ENCODE measurements around the gene CCL13.

CCL13 gene

GRCh38 chr17:34382621-34383124 is 26.4 kb downstream of the CCL13 start:
- Histone ChIP-seq H3K14ac (ENCODE audit: low read length) (no peak overlapping the region), H3K4ac (ENCODE audit: low read length) (no peak overlapping the region), H3K27me3 (ENCODE audit: control insufficient read depth in 3 of 3, insufficient read depth in 3 of 3, low read depth in 1 of 3, low read length in 3 of 3) (no peaks in the 10 kb centered on the region), H3K4me3 (ENCODE audit: low read length in 2 of 2) (no peak overlapping the region), H2BK15ac (ENCODE audit: low read length) (no peak overlapping the region), H2AK5ac (ENCODE audit: low read depth, low read length) (no peak overlapping the region), H2AFZ (ENCODE audit: low read length) (no peak overlapping the region), H4K8ac (ENCODE audit: low read depth, low read length) (no peak overlapping the region), H2BK12ac (ENCODE audit: low read length) (no peak overlapping the region), H3K27ac (replicated peaks; ENCODE audit: low read length) (no peak overlapping the region), H3K36me3 (replicated peaks in 1 of 2; ENCODE audit: control insufficient read depth in 2 of 2, insufficient read depth in 2 of 2, low read length in 2 of 2) (no peaks in the 10 kb centered on the region), H4K91ac (ENCODE audit: low read depth, low read length, poor library complexity) (no peak overlapping the region), H3K9ac (ENCODE audit: low read depth, low read length, poor library complexity) (no peak overlapping the region), H3K9me3 (replicated peaks in 1 of 2; ENCODE audit: control insufficient read depth in 2 of 2, insufficient read depth in 1 of 2, low read depth in 1 of 2, low read length in 2 of 2) (no peaks in the 10 kb centered on the region), H3K23ac (ENCODE audit: low read depth, low read length, poor library complexity) (no peak overlapping the region), H2BK120ac (ENCODE audit: low read depth, low read length) (no peak overlapping the region), H3K18ac (ENCODE audit: low read length) (no peak overlapping the region), H3K4me1 (ENCODE audit: control insufficient read depth in 2 of 2, insufficient read depth in 1 of 2, low read depth in 1 of 2, low read length in 2 of 2) (no peaks in the 10 kb centered on the region), H2BK5ac (ENCODE audit: low read length) (no peak overlapping the region), H3K4me2 (ENCODE audit: insufficient read depth, low read length, poor library complexity, severe bottlenecking) (no peak overlapping the region), H3K79me1 (ENCODE audit: low read depth, low read length) (no peaks in the 10 kb centered on the region)
- DNase-seq (ENCODE audit: low spot score): no peak
- no CpG with 5 or more reads among the region's 7 CpGs for WGBS, 2 donors (ENCODE audit: extremely low coverage in 2 of 2, insufficient read length in 2 of 2, insufficient replicate concordance in 1 of 2)

DNA sequence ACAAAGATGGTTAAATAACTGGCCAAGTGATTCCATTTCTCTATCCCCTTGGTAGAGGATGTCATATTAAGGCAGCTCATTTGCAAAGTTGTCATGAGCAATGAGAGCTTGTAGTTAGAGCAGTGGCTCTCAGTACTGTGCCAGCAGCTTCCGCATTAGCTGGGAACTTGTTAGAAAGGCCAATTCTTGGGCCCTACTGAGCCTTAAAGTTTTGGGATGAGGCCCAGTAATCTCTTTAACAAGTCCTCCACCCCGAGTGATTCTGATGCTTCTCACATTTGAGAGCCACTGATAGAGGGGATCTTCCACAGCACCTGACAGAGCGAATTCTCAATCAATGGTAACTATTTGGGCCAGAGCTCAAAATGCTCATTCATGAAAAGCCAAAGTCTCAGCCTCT is 26.9 kb downstream of the CCL13 start:
- no CpG with 5 or more reads among the region's 3 CpGs for WGBS, 2 donors (ENCODE audit: extremely low coverage in 2 of 2, insufficient read length in 2 of 2, insufficient replicate concordance in 1 of 2)
- Histone ChIP-seq H2BK15ac (ENCODE audit: low read length) (no peak overlapping the region), H2BK5ac (ENCODE audit: low read length) (no peak overlapping the region), H3K27ac (replicated peaks; ENCODE audit: low read length) (no peak overlapping the region), H2AK5ac (ENCODE audit: low read depth, low read length) (no peak overlapping the region), H4K91ac (ENCODE audit: low read depth, low read length, poor library complexity) (no peak overlapping the region), H4K8ac (ENCODE audit: low read depth, low read length) (no peak overlapping the region), H3K4ac (ENCODE audit: low read length) (no peak overlapping the region), H3K4me1 (ENCODE audit: control insufficient read depth in 2 of 2, insufficient read depth in 1 of 2, low read depth in 1 of 2, low read length in 2 of 2) (no peaks in the 10 kb centered on the region), H2BK120ac (ENCODE audit: low read depth, low read length) (no peak overlapping the region), H3K18ac (ENCODE audit: low read length) (no peak overlapping the region), H2AFZ (ENCODE audit: low read length) (no peak overlapping the region), H3K27me3 (ENCODE audit: control insufficient read depth in 3 of 3, insufficient read depth in 3 of 3, low read depth in 1 of 3, low read length in 3 of 3) (no peaks in the 10 kb centered on the region), H3K36me3 (replicated peaks in 1 of 2; ENCODE audit: control insufficient read depth in 2 of 2, insufficient read depth in 2 of 2, low read length in 2 of 2) (no peaks in the 10 kb centered on the region), H3K4me3 (ENCODE audit: low read length in 2 of 2) (no peak overlapping the region), H3K23ac (ENCODE audit: low read depth, low read length, poor library complexity) (no peak overlapping the region), H3K79me1 (ENCODE audit: low read depth, low read length) (no peaks in the 10 kb centered on the region), H3K14ac (ENCODE audit: low read length) (no peak overlapping the region), H3K9ac (ENCODE audit: low read depth, low read length, poor library complexity) (no peak overlapping the region), H3K4me2 (ENCODE audit: insufficient read depth, low read length, poor library complexity, severe bottlenecking) (no peak overlapping the region), H3K9me3 (replicated peaks in 1 of 2; ENCODE audit: control insufficient read depth in 2 of 2, insufficient read depth in 1 of 2, low read depth in 1 of 2, low read length in 2 of 2) (no peaks in the 10 kb centered on the region), H2BK12ac (ENCODE audit: low read length) (no peak overlapping the region)
- no peak for DNase-seq (ENCODE audit: low spot score)

DNA sequence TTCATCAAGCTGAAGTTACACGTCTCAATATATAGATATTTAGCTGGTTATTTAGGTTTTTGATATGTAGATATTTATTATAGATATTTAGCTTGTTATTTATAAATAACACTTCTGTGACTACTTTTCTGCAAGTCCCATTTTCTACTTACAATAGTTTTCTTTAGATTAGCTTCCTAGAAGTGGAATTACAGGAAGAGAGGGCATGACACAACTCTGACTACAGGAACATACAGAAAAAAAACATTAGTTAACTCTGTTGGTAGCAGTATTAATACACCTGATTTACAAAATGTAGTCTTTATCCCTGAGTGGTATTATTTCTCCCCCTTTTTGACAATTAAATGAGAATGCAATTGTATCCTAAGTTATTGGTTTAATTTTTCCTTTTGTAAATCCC is 28.0 kb downstream of the CCL13 start:
- no peak for DNase-seq (ENCODE audit: low spot score)
- no peak overlapping the region for H3K9ac ChIP-seq (ENCODE audit: low read depth, low read length, poor library complexity)
- no peaks in the 10 kb centered on the region for H3K36me3 ChIP-seq (replicated peaks in 1 of 2; ENCODE audit: control insufficient read depth in 2 of 2, insufficient read depth in 2 of 2, low read length in 2 of 2)
- H2AK5ac ChIP-seq (ENCODE audit: low read depth, low read length): no peak overlapping the region
- H3K79me1 ChIP-seq (ENCODE audit: low read depth, low read length): no peaks in the 10 kb centered on the region
- H3K18ac ChIP-seq (ENCODE audit: low read length): no peak overlapping the region
- no peak overlapping the region for H2BK15ac ChIP-seq (ENCODE audit: low read length)
- no peak overlapping the region for H4K91ac ChIP-seq (ENCODE audit: low read depth, low read length, poor library complexity)
- H3K4me1 ChIP-seq (ENCODE audit: control insufficient read depth in 2 of 2, insufficient read depth in 1 of 2, low read depth in 1 of 2, low read length in 2 of 2): no peaks in the 10 kb centered on the region
- no peak overlapping the region for H2BK5ac ChIP-seq (ENCODE audit: low read length)
- H2AFZ ChIP-seq (ENCODE audit: low read length): no peak overlapping the region
- no peaks in the 10 kb centered on the region for H3K9me3 ChIP-seq (replicated peaks in 1 of 2; ENCODE audit: control insufficient read depth in 2 of 2, insufficient read depth in 1 of 2, low read depth in 1 of 2, low read length in 2 of 2)
- no peak overlapping the region for H2BK12ac ChIP-seq (ENCODE audit: low read length)
- H3K27me3 ChIP-seq (ENCODE audit: control insufficient read depth in 3 of 3, insufficient read depth in 3 of 3, low read depth in 1 of 3, low read length in 3 of 3): no peaks in the 10 kb centered on the region
- H3K4me2 ChIP-seq (ENCODE audit: insufficient read depth, low read length, poor library complexity, severe bottlenecking): no peak overlapping the region
- H3K14ac ChIP-seq (ENCODE audit: low read length): no peak overlapping the region
- H3K4ac ChIP-seq (ENCODE audit: low read length): no peak overlapping the region
- no peak overlapping the region for H4K8ac ChIP-seq (ENCODE audit: low read depth, low read length)
- no peak overlapping the region for H3K27ac ChIP-seq (replicated peaks; ENCODE audit: low read length)
- WGBS, 2 donors (ENCODE audit: extremely low coverage in 2 of 2, insufficient read length in 2 of 2, insufficient replicate concordance in 1 of 2): no CpG with 5 or more reads among the region's 1 CpG
- H3K4me3 ChIP-seq (ENCODE audit: low read length in 2 of 2): no peak overlapping the region
- no peak overlapping the region for H3K23ac ChIP-seq (ENCODE audit: low read depth, low read length, poor library complexity)
- H2BK120ac ChIP-seq (ENCODE audit: low read depth, low read length): no peak overlapping the region

- WGBS, 2 donors (ENCODE audit: extremely low coverage in 2 of 2, insufficient read length in 2 of 2, insufficient replicate concordance in 1 of 2): no CpG with 5 or more reads among the region's 9 CpGs
- no peak for DNase-seq (ENCODE audit: low spot score)
Measured at GRCh38 chr17:34384822-34385605, 28.7 kb downstream of the CCL13 start.

More at GRCh38 chr17:34384822-34385605, 28.7 kb downstream of the CCL13 start:
- H3K23ac ChIP-seq (ENCODE audit: low read depth, low read length, poor library complexity): no peak overlapping the region
- no peaks in the 10 kb centered on the region for H3K36me3 ChIP-seq (replicated peaks in 1 of 2; ENCODE audit: control insufficient read depth in 2 of 2, insufficient read depth in 2 of 2, low read length in 2 of 2)
- no peak overlapping the region for H3K27ac ChIP-seq (replicated peaks; ENCODE audit: low read length)
- H3K14ac ChIP-seq (ENCODE audit: low read length): no peak overlapping the region
- H3K4me2 ChIP-seq (ENCODE audit: insufficient read depth, low read length, poor library complexity, severe bottlenecking): no peak overlapping the region
- no peaks in the 10 kb centered on the region for H3K4me1 ChIP-seq (ENCODE audit: control insufficient read depth in 2 of 2, insufficient read depth in 1 of 2, low read depth in 1 of 2, low read length in 2 of 2)
- H2BK120ac ChIP-seq (ENCODE audit: low read depth, low read length): no peak overlapping the region
- H2AK5ac ChIP-seq (ENCODE audit: low read depth, low read length): no peak overlapping the region
- no peaks in the 10 kb centered on the region for H3K79me1 ChIP-seq (ENCODE audit: low read depth, low read length)
- H3K4me3 ChIP-seq (ENCODE audit: low read length in 2 of 2): no peak overlapping the region
- no peak overlapping the region for H3K4ac ChIP-seq (ENCODE audit: low read length)
- no peak overlapping the region for H2AFZ ChIP-seq (ENCODE audit: low read length)
- H4K8ac ChIP-seq (ENCODE audit: low read depth, low read length): no peak overlapping the region
- H2BK12ac ChIP-seq (ENCODE audit: low read length): no peak overlapping the region
- H3K27me3 ChIP-seq (ENCODE audit: control insufficient read depth in 3 of 3, insufficient read depth in 3 of 3, low read depth in 1 of 3, low read length in 3 of 3): no peaks in the 10 kb centered on the region
- no peak overlapping the region for H4K91ac ChIP-seq (ENCODE audit: low read depth, low read length, poor library complexity)
- H2BK15ac ChIP-seq (ENCODE audit: low read length): no peak overlapping the region
- no peak overlapping the region for H3K9ac ChIP-seq (ENCODE audit: low read depth, low read length, poor library complexity)
- H3K18ac ChIP-seq (ENCODE audit: low read length): no peak overlapping the region
- no peak overlapping the region for H2BK5ac ChIP-seq (ENCODE audit: low read length)
- H3K9me3 ChIP-seq (replicated peaks in 1 of 2; ENCODE audit: control insufficient read depth in 2 of 2, insufficient read depth in 1 of 2, low read depth in 1 of 2, low read length in 2 of 2): no peaks in the 10 kb centered on the region

Measured in neuronal stem cell (in vitro differentiated cells).